B cell (primary cell): ENCODE measurements around the gene RIPOR2. TPM values are rescaled to one million over a fixed set of nuclear protein-coding genes. Genes with fewer than 3 reads are reported as not detected.

Source experiments
- ATAC-seq: fragments of 200-7000 bp; cut with Tn5 transposase; one replicate; pipeline ENCODE4 v1.10.0; 2021; ENCODE audit warnings: low read depth, mild to moderate bottlenecking, moderate number of reproducible peaks, moderate library complexity
- CTCF ChIA-PET: fragments of 350-600 bp; sonication (Branson Sonifier 250); formaldehyde crosslinking; loops from one replicate; lab custom pipeline; 2021; ENCODE audit warnings: antibody characterized with exemption, inconsistent platforms; lab: Charles Lee
- POLR2A ChIA-PET: fragments of 350-600 bp; sonication (Branson Sonifier 250); formaldehyde crosslinking; loops from one replicate; lab custom pipeline; 2021; ENCODE audit warnings: antibody characterized with exemption; lab: Charles Lee
- DNase-seq: peaks from one replicate; pipeline ENCODE4 v3.0.0; 2013
- H2AFZ ChIP-seq: 2 replicates; pipeline ENCODE4 v1.6.1; 2012; ENCODE audit warnings: mild to moderate bottlenecking, low read depth, low read length; ENCODE audit not compliant: insufficient read depth, poor library complexity, severe bottlenecking
- H3K27ac ChIP-seq, 2 donors: 1 replicate in 1 of 2; 2 replicates in 1 of 2; pipeline ENCODE4 v1.5.1; 2012 to 2013; ENCODE audit warnings: low read length in 2 of 2, mild to moderate bottlenecking in 2 of 2, moderate library complexity in 1 of 2
- H3K27me3 ChIP-seq, 4 experiments: fragments of 200-600 bp in 1 of 4; sonication (generic) in 1 of 4; replicated peaks in 1 of 4; 1 replicate in 2 of 4; 2 replicates in 2 of 4; pipeline versions ENCODE4 v1.6.1 to v1.7.0; 2013 to 2016; ENCODE audit warnings: low read length in 3 of 4, mild to moderate bottlenecking in 2 of 4, mixed read lengths in 1 of 4, moderate library complexity in 1 of 4; ENCODE audit not compliant: insufficient read depth in 4 of 4, control insufficient read depth in 3 of 4; ENCODE audit errors: control extremely low read depth in 1 of 4
- H3K36me3 ChIP-seq, 2 experiments: replicated peaks in 1 of 2; 1 replicate in 1 of 2; 2 replicates in 1 of 2; pipeline versions ENCODE4 v1.6.1 to v1.7.1; 2013; ENCODE audit warnings: low read length in 1 of 2; ENCODE audit not compliant: insufficient read depth in 2 of 2, control insufficient read depth in 1 of 2; ENCODE audit errors: control extremely low read depth in 1 of 2, extremely low read depth in 1 of 2
- H3K4me1 ChIP-seq, 2 donors: fragments of 200-600 bp in 1 of 2; sonication (generic) in 1 of 2; 1 replicate in 1 of 2; 2 replicates in 1 of 2; pipeline versions ENCODE4 v1.5.1 to v1.6.1; 2013 to 2017; ENCODE audit warnings: low read length in 2 of 2; ENCODE audit not compliant: control insufficient read depth in 2 of 2, insufficient read depth in 2 of 2
- H3K4me2 ChIP-seq: replicated peaks from 2 replicates; pipeline ENCODE3; 2012; ENCODE audit warnings: mild to moderate bottlenecking, low read depth, low read length; ENCODE audit not compliant: poor library complexity, severe bottlenecking
- H3K4me3 ChIP-seq, 5 experiments: fragments of 200-600 bp in 1 of 5; sonication (generic) in 1 of 5; 1 replicate in 3 of 5; 2 replicates in 2 of 5; pipeline versions ENCODE4 v1.5.1 to v1.7.0; 2011 to 2016; ENCODE audit warnings: low read length in 4 of 5, mild to moderate bottlenecking in 4 of 5, low read depth in 2 of 5, control low read depth in 1 of 5, moderate library complexity in 1 of 5; ENCODE audit not compliant: insufficient read depth in 1 of 5; ENCODE audit errors: control extremely low read depth in 1 of 5, extremely low read depth in 1 of 5
- H3K79me2 ChIP-seq: fragments of 200-600 bp; sonication (generic); one replicate; pipeline ENCODE4 v1.6.0; 2016; ENCODE audit warnings: low read length; ENCODE audit not compliant: control insufficient read depth, insufficient read depth
- H3K9ac ChIP-seq: fragments of 200-600 bp; sonication (generic); 2 replicates; pipeline ENCODE4 v1.6.1; 2017; ENCODE audit warnings: mild to moderate bottlenecking, low read length, moderate library complexity
- H3K9me3 ChIP-seq, 3 donors: one replicate each; pipeline versions ENCODE4 v1.6.1 to v1.7.1; 2013; ENCODE audit warnings: low read length in 2 of 3; ENCODE audit not compliant: control insufficient read depth in 2 of 3, insufficient read depth in 1 of 3; ENCODE audit errors: control extremely low read depth in 1 of 3
- H4K20me1 ChIP-seq: 2 replicates; pipeline ENCODE4 v1.6.0; 2012; ENCODE audit warnings: mild to moderate bottlenecking, low read length; ENCODE audit not compliant: insufficient read depth, control insufficient read depth, poor library complexity, severe bottlenecking
- H3K27ac Mint-ChIP-seq: one replicate; pipeline ENCODE4 v1.8.0; 2021; ENCODE audit warnings: mixed read lengths
- H3K27me3 Mint-ChIP-seq: one replicate; pipeline ENCODE4 v1.8.0; 2021; ENCODE audit warnings: mixed read lengths
- H3K4me1 Mint-ChIP-seq: one replicate; pipeline ENCODE4 v1.8.0; 2021; ENCODE audit warnings: mixed read lengths
- H3K4me3 Mint-ChIP-seq: one replicate; pipeline ENCODE4 v1.8.0; 2021; ENCODE audit warnings: mixed read lengths
- H3K9me3 Mint-ChIP-seq: one replicate; pipeline ENCODE4 v1.8.0; 2022; ENCODE audit warnings: mixed read lengths; ENCODE audit not compliant: insufficient read depth
- CTCF ChIP-seq: fragments of 200-600 bp; IDR thresholded peaks from one replicate; pipeline ENCODE4 v1.8.0; 2022; ENCODE audit warnings: antibody characterized with exemption, mild to moderate bottlenecking
- EZH2 ChIP-seq: IDR thresholded peaks from 2 replicates; pipeline ENCODE4 v1.6.1; 2012; ENCODE audit warnings: borderline replicate concordance, low read depth, mild to moderate bottlenecking, moderate library complexity, low read length; ENCODE audit not compliant: insufficient read depth, poor library complexity, severe bottlenecking
- WGBS: methylation state at CpG from one replicate; pipeline ENCODE4 v1.1.5; 2013; ENCODE audit warnings: missing lambda C conversion rate; ENCODE audit not compliant: insufficient coverage; 5-methylcytosine and 5-hydroxymethylcytosine counted together
- intact Hi-C: fragments of 100-400 bp; cut with micrococcal nuclease; formaldehyde crosslinking; loops from one replicate; pipeline ENCODE4 v1.10.0; 2022
- polyA plus RNA-seq: library from polyadenylated mRNA; depleted of rRNA; stranded (reverse); fragments of >200 nt; gene quantifications from 2 replicates; pipeline ENCODE4 v1.2.3, GENCODE V29; 2012
- total RNA-seq, 2 donors: library from RNA; stranded (reverse); fragments of 120-200 nt in 1 of 2; gene quantifications; 1 replicate in 1 of 2; 2 replicates in 1 of 2; pipeline versions ENCODE4 v1.2.3 to v1.2.4, GENCODE V29; 2013 to 2022

The RIPOR2 gene
- total and polyA plus RNA-seq, 2 donors (not counting 1 experiment from before 2014, with no cell fraction given): 300 to 430 TPM

- H3K4me3 Mint-ChIP-seq: no peak overlapping the region
- CTCF ChIA-PET: interaction anchor here (1.0 to 5.0 kb wide), 11 partner anchors 8 to 189 kb away, joined by 3 to 37 read pairs (median 5); no protein-coding TSS in a partner anchor
- peak overlapping the region; percentile 3 for H3K4me2 ChIP-seq
Measured at GRCh38 chr6:24881376-24881775, 54.4 kb downstream of the RIPOR2 start.

More at GRCh38 chr6:24881376-24881775, 54.4 kb downstream of the RIPOR2 start:
- H3K9me3 ChIP-seq: peaks cover 0 to 11% (median 0%) of the 10 kb centered on the region in 3 donors
- H3K4me3 ChIP-seq: no peak overlapping the region
- no peak for ATAC-seq
- Mint-ChIP-seq H3K9me3 (peaks cover 3% of the 10 kb centered on the region), H3K27ac (peak overlapping the region; percentile 87), H3K27me3 (no peaks in the 10 kb centered on the region), H3K4me1 (peaks cover 86% of the 10 kb centered on the region)
- DNase-seq: no peak
- H3K27ac ChIP-seq: peak overlapping the region in 1 of 2 donors; percentile 84
- intact Hi-C loops: no loop called here
- WGBS: 100% methylated on average over 1 of the region's 3 CpGs
- peaks cover 100% of the 10 kb centered on the region for H3K79me2 ChIP-seq
- peaks cover 59% of the 10 kb centered on the region in 2 donors for H3K4me1 ChIP-seq
- POLR2A ChIA-PET: interaction anchor here (1.2 kb wide), 1 partner anchor 30 kb away, joined by 7 read pairs; no protein-coding TSS in a partner anchor
- no peak overlapping the region for H3K9ac ChIP-seq
- H3K36me3 ChIP-seq: peaks cover 9 to 89% of the 10 kb centered on the region in 2 experiments
- H2AFZ ChIP-seq: no peak overlapping the region
- no peaks in the 10 kb centered on the region for H3K27me3 ChIP-seq
- peaks cover 92% of the 10 kb centered on the region for H4K20me1 ChIP-seq
- TF ChIP-seq EZH2 (no peak), CTCF (no peak)
